Cardiac fibroblast (primary cell): ENCODE measurements around the gene IGFN1.

Experiments
- DNase-seq, 2 donors: peaks; one replicate each; pipeline versions ENCODE4 v3.0.0 to v3.0.0-alpha.2; 2010; ENCODE audit warnings: low read depth in 2 of 2
- H3K4me3 ChIP-seq, 2 donors: replicated peaks in 1 of 2; 1 replicate in 1 of 2; 2 replicates in 1 of 2; pipeline ENCODE4 v1.5.1; 2011; ENCODE audit warnings: low read depth in 2 of 2, low read length in 2 of 2, mild to moderate bottlenecking in 2 of 2, moderate library complexity in 1 of 2
- TF ChIP-seq, protein P1 (sequence below): IDR thresholded peaks from one replicate; pipeline ENCODE4 v1.5.1; 2011; ENCODE audit warnings: low read depth, mild to moderate bottlenecking, low read length, inconsistent platforms

IGFN1 gene

DNA sequence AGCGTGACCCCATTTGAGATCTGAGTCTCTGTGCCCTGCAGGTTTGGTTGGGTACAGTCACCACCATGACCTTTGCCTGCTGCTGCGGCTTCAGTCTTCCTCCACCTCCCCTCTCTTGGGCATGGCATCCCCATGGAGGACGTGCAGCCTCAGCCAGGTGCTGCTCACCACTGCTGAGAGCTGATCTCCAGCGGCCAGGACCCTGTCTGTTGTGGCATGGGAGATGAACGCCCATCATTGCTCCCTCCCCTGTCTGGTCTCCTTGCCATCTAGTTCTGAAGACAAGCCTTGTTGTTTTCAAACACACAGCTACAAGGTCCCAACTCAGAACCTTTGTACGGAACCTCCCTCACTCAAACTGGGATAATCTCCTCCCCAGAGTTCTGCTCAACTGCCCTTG lies 73.4 kb downstream of the IGFN1 start:
- DNase-seq: no peak
- H3K4me3 ChIP-seq: no peak overlapping the region
- TF ChIP-seq, protein P1, sequence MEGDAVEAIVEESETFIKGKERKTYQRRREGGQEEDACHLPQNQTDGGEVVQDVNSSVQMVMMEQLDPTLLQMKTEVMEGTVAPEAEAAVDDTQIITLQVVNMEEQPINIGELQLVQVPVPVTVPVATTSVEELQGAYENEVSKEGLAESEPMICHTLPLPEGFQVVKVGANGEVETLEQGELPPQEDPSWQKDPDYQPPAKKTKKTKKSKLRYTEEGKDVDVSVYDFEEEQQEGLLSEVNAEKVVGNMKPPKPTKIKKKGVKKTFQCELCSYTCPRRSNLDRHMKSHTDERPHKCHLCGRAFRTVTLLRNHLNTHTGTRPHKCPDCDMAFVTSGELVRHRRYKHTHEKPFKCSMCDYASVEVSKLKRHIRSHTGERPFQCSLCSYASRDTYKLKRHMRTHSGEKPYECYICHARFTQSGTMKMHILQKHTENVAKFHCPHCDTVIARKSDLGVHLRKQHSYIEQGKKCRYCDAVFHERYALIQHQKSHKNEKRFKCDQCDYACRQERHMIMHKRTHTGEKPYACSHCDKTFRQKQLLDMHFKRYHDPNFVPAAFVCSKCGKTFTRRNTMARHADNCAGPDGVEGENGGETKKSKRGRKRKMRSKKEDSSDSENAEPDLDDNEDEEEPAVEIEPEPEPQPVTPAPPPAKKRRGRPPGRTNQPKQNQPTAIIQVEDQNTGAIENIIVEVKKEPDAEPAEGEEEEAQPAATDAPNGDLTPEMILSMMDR: no peak

DNA sequence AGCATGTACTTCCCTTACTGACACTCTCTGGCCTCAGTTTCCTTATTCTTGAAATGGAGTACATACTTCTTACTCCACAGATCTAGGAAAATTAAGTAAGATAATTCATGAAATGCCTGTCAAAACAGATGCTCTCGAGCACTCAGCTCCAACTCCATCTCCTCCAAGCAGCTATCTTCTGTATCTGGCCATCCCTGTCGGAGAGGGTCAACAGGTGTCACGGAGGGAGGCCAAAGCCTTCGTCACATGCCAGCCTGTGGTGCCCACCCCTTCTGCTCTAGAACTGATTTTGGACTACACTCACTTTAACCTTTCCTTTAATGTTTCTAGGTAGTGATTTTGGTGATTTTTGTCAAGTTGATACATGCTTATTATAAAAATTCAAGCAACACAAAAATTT lies 73.9 kb downstream of the IGFN1 start:
- TF ChIP-seq, protein P1: no peak
- H3K4me3 ChIP-seq: no peak overlapping the region
- DNase-seq: no peak

DNA sequence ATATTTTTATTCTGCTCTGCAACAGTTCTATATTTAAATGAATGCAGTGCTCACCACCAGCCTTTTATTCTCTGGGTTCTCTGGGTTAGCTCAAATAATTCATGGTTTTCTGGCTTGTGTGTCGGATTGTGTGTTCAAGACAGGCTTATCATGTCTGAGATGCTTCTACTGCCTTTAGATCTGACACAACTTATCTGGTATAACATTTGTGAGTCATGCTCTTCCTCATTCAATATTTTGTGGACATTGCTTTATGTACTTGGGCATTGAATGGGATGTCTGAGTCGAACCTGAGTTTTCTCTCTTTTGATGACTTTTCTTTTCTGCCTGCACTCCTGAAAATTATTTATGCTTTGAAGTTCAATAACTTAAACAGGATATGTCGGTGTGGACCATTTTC lies 75.1 kb downstream of the IGFN1 start:
- H3K4me3 ChIP-seq: no peak overlapping the region
- DNase-seq: no peak

DNA sequence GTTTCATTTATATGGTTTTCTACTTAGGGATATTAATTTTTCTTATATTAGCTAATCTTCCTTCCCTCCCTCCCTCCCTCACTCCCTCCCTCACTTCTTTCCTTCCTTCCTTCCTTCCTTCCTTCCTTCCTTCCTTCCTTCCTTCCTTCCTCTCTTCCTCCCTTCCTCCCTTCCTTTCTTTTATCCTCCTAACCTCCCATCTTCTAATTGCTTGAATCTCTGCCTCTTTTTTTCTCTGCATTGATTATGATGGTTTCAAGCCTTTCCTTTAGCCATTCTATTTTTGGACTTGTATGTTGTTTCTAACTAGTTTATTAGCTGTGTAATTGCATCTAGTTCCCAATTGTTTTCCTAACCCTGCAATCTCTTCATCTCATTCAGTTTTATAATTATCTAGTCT lies 75.7 kb downstream of the IGFN1 start:
- TF ChIP-seq, protein P1: no peak
- DNase-seq: no peak
- no peak overlapping the region for H3K4me3 ChIP-seq

More for the DNA sequence above, 75.1 kb downstream of the IGFN1 start:
- TF ChIP-seq, protein P1: no peak

DNA sequence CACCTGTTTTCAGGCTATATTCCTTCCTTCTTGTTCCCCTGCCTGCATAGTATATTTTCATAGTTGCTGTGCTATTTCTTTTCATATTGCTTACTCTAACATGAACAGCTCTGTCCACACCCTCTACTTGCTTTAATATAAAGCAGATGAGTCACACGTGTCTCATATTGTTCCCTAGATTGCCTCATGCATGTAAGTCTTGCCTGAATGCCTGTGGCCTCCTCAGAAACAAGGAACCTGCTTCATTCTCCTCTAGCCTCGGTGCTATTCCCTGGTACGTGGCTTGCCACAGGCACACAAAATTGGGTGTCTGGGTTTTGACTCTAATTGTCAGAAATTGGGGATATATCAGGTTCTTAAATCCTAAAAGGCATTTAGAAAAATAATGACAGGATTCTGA lies 76.2 kb downstream of the IGFN1 start:
- peak; percentile 69 to 93 for DNase-seq
- TF ChIP-seq, protein P1: no peak
- no peak overlapping the region for H3K4me3 ChIP-seq

DNA sequence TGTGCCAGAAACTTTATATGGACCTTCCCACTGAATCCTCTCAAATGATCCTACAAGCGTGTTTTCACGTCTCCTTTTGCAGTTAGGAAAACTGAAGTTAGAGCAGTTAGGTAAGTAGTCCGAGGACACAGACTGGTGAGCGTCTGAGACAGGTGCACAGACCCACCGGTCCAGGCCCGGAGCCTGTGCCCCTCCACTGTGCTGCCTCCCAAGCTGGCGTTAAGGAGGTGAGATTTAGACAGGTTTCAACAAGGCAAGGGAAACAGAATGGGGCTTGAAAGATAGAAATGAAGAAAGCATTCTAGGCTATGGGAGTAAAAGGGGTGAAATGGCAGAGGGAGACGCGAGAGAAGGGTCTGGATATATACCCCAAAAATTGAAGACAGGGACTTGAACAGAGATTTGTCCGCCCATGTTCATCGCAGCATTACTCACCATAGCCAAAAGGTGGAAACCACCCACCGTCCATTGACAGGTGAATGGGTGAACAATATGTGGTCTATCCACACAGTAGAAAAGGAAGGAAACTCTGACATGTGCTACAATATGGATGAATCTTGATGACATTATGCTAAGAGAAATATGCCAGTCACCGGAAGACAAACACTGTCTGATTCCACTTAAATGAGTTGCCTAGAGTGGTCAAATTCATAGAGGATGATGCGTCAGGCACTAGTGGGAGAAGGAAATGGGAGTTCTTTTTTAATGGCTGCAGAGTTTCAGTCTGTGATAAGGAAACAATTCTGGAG lies 77.0 kb downstream of the IGFN1 start:
- TF ChIP-seq, protein P1: no peak
- H3K4me3 ChIP-seq: no peak overlapping the region
- DNase-seq: peak in 1 of 2 donors; percentile 85
